HG03135 (cell line): ENCODE measurements around the gene DPP10.
"Not testable (repeated sequence)": the region's sequence is repeated elsewhere in the genome, so short reads cannot be mapped to it uniquely, and the experiment has no call there.

ENCODE experiments used
- ATAC-seq: cut with Tn5 transposase; IDR thresholded peaks from one replicate; pipeline ENCODE4 v1.9.1; 2021; ENCODE audit warnings: mild to moderate bottlenecking, moderate library complexity; ENCODE audit not compliant: unreplicated experiment

DPP10 gene

DNA sequence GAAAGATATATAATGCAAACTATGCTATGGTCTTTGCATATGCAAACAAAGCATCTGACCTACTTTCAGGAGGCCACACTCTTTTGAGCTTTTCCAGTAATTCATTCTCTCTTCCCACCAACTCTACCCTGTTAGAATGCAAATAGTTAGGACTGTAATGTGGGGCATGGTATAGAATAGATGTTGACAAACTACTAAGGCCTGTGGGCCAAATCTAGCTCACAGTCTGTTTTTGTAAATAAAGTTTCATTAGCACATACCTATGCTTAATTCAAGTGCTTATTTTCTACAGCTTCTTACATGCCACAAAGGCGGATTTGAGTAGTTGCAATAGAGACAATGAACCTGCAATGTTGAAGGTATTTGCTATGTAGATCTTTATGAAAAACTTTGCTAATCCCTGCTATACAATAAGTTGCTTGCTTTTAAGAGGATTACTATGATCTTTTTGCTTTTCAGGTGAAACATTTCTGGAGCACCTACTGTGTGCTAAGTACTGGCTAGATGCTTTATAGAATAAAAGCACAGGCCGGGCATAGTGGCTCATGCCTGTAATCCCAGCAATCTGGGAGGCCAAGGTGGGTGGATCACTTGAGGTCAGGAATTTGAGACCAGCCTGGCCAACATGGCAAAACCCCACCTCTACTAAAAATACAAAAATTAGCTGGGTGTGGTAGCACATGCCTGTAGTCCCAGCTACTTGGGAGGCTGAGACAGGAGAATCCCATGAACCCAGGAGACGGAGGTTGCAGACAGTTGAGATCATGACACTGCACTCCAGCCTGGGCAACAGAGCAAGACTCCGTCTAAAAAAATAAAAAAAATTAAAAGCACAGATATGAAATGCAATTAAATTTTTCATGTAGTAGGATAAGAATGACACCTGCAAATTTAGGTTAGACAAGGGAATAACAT lies 267.8 kb downstream of the DPP10 start:
- no peak for ATAC-seq

DNA sequence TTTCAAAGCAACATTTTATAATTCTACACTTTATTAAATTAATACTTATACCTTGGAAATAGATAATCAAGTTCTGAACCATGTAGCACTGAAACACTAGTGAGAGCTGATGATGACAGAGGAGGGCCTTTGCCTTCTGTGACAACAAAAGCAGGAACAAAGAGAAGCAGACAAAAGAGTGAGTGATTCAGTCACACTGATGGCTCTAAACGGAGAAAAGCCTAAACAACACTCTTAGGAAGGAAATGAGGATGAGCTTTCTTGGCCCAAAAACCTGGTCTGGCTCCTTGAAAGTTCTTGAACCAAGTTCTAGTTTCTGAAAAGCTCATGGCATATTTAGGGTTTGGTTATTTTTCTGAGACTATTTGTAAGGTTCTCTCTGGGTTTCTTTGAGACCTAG lies 271.9 kb downstream of the DPP10 start:
- no peak for ATAC-seq

DNA sequence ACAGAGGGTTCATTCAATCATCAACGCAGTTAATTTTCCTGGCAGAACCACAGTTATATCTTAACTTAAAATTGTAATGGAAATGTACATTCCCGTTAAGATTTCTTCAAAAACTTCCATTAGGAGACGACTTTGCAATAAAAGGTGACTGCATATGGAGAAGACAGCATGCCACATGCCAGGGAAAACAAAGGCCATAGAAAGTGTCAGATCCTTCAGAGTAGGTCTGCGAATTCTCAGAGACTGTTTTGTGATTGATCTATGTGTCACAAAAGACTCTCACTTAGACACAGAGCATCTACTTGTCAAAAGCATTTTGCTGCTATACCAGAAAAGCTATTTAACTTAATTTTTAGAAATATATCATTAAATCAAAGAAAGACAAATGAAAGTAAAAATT lies 274.6 kb downstream of the DPP10 start:
- ATAC-seq: no peak

DNA sequence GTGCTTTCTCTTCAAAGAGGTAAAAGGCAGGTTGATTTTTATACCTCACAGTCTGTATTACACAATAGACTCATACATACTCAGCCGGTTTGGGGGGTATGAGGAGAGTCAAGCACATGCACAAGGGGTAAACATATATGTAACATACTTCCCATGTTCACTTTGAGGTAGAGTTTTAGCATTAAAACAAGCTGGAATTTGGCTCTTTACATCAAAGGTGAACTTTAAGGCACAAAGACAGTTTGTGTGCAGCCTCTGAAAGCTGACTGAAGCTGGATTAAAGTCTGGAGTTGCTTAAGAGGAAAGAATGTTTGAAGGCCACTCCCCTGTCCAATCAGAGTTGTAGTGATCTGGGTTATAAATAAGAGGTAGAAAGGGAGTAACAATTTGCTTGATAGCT lies 282.0 kb downstream of the DPP10 start:
- no peak for ATAC-seq

DNA sequence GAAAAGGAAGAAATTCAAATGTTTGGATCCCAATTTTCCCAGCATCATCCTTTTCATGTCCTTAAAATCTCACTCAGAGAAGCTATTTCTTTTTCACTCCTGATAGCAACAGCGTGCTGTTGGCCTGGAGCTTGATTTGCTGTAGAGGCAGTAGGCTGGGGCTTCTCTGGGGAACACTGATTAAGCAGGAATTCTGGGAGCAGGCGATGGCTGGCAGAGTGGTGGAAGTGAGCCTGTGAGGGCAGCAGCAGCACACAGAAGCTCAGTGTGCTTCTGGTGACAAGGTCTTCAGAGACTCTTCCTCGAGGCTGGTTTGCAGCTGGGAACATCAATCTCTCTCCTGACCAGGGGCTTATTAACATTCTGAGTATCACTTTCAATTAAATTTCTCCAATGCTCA lies 284.6 kb downstream of the DPP10 start:
- ATAC-seq: no peak

DNA sequence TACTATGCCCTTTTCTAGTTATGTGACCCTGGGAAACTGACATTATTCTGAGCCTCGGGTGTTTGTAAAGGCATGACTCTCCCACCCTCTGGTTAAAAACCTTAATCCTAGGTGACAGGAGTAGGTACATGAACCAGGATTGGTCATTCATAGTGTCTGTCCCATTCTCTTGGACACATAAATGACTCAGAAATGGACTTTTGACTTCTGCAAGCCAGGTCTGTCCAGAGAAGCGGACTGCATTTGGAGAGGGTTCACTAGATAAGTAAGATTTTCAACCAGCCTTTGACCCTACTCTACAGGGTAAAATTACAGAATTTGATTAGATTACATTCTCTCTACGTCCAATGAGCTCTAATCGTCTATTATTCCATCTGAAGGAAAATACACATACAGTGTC lies 285.9 kb downstream of the DPP10 start:
- no peak for ATAC-seq

DNA sequence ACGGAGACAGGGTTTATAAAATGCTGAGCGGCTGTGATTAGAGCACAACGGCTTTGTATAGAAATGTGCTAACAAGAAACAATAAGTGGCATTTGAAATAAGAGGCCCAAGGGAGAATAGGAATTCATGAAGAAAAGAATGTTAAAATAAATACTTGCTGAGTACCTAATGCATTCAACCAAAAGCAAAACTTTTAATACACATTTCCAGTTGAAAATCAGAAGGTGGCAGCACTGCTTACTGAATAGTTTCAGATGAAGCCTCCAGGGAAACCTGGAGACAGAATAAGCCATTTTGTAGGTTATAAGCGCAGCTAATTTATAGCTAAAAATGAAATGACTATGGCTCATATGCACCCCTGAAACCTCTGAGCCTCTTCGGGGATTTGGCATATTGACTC lies 286.6 kb downstream of the DPP10 start:
- no peak for ATAC-seq

DNA sequence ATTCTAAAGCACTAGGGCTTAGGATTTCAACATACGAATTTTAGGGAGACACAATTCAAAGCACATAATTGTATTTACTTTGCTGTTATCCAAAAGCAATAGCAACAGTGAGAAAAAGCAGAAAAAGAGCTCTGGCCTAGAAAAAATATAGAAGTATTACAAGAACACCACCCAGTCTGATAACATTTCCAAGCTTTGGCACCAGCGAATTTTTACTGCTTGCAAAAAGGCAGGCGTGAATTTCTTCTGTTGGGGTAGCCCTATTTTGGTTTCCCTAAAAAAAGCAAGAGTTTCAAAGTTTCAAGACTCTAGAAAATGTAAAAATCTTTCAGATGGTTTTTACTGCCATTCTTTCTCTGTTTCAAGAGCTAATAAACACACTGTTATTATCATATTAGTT lies 292.7 kb downstream of the DPP10 start:
- ATAC-seq: no peak

DNA sequence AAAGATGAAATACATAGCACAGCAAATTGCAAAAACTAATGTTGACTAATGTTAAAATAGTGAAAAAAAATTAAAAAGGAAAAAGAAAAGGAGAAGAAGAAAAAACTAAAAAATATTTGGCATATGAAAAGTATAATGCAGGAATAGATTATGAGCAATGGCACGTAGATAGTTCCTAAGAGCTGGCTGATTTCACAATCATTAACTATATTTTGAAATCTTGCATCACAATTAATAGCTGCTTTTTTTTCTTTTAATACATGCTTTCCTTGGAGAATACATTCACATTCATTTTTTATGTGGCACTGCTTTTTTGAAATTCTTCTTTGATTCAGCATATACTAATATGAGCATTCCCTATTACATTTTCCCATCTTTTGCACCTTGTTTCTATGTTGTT lies 299.8 kb downstream of the DPP10 start:
- no peak for ATAC-seq

DNA sequence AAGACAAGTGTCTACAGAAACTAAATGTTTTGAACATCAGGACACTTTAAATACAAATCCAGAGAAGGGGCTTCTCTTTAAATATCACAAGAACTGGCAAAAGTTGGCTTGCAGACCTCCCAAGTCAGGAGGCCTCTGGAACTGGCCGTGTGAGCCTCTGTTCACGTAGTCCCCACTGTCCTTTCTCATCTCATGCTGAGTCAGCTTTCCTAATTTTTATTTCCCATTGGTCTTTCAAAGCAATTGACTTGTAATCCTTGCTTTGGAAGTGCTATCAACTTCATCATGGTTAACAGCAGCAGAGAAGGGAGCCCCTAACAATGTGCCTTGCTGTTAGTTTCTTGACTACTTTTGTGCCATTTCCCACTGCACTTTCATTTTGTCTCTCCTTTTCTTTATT lies 303.3 kb downstream of the DPP10 start:
- no peak for ATAC-seq

DNA sequence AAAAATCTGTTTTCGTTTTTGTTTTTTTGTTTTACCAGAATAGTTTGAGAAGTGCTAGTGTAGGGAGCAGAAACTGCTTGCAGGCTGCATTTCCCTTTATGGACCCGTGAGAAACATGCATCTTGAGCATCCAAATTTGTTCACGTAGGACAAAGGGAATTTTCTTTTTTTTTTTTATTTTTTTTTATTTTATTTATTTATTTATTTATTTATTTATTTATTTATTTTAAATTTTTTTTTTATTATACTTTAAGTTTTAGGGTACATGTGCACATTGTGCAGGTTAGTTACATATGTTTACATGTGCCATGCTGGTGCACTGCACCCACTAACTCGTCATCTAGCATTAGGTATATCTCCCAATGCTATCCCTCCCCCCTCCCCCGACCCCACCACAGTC lies 305.7 kb downstream of the DPP10 start:
- not testable (repeated sequence) for ATAC-seq

DNA sequence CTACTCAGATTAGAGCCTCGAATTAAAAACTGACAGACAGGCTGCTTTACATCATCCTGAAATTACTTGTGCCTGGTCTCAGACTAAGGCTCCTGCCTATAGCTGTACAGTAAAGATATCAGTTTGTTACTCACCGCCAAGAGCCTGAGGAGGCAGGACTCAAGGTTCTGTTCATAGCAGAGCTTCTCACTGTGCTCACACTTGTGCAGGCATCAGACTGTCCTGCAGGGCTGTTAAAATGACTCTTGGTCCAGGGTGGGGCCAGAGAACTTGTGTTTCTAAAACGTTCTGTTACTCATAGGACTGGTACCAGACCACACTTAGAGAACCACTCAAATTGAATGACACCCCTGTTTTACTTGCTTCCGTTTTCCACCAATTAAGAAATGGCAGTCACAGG lies 310.0 kb downstream of the DPP10 start:
- no peak for ATAC-seq

DNA sequence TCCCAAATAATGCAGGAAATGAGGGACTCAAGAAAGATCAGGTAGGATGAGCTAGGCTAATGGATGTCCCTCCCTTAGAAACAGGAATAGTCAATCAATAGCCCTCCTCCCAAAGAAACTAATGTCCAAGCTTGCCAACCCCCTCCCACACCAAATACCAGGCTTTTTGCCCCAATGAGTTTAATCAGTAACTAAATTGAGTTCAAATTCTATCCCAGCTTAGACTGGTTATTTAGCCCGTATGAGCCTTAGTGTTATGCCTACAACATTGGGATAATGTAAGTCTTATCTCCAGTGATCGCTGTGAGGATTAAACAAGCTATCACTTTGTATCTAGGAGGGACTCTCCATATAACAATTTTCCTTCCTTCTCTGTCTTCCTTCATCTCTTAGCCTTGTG lies 310.7 kb downstream of the DPP10 start:
- no peak for ATAC-seq

DNA sequence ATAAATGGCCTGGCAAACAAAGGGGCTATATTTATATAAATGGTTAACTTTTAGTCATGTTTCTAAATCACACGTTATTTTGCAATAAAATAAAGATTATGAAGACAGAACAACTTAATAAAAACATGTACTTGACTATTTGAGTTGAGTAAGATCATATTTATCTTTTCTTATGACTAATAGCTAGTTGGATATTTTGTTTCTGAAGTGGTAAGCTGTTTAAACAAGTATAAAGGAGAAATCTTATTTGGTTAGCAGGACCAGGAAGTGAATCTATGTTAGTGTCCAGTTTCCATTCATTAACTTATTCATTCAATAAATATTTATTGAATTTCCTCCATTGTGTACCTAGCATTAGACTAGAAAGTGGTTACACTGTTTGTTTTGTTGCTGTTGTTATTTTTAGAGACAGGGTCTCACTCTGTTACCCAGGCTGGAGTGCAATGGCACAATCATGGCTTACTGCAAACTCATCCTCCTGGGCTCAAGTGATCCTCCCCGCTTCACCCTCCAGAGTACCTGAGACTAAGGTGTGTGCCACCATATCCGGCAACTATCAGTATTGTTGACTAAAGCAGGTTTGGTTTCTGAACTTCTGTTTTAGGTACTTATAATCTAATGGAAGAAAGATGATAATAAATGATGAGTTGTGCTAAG lies 312.6 kb downstream of the DPP10 start:
- no peak for ATAC-seq

DNA sequence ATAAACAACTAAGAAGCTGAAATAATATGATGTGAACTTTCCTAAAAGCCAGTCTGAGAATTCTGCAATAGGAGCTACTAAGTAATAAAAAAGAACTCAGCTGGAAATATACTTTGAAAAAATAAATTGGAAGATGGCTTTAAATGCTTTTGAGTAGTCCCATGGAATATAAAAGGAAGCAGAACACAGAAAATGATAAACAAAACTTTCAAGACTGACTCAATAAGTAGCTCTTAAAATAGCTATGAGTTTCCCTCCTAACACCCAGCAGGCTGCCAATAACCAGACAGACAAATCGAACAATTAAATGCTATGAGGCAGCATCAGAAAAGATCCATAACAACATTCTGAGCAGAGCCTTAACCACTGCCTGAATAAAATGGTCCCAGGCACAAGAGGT lies 319.9 kb downstream of the DPP10 start:
- ATAC-seq: no peak

DNA sequence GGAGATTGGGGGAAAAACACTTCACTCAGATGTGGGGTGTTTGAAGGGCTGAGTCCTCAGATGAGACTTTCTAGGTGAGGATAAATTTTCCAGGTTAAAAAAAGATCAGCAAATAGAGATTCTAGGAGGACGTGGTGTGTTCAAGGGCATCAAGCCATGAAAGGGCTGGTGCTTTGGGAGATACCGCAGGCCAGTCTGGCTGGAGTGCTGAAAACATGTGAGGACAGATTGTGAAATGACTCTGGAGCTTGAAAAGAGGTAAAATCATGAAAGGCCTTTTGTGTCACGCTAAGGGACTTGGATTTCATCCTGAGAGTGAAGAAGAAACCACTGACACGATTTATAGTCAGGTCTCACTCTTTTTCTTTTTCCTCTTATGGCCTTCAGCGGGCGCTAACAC lies 320.5 kb downstream of the DPP10 start:
- ATAC-seq: no peak

DNA sequence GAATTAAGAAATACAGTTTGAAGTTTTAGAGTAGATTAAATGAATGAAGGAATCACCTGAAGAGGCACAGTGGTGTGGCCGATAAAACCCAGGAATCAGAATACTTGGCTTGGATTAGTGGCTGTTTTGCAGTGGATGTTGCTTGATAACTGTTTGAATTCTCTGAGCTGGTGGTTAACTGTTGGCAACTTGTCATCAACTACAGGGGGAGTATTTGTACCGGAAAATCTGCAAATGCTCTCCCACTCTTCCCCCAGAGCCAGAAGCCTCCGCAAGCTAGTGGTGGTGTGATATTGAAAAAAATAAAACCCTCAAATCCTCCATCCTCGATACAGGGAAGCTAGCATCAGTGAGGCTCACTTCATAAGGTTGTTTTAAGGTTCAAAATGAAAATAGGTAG lies 326.7 kb downstream of the DPP10 start:
- no peak for ATAC-seq

DNA sequence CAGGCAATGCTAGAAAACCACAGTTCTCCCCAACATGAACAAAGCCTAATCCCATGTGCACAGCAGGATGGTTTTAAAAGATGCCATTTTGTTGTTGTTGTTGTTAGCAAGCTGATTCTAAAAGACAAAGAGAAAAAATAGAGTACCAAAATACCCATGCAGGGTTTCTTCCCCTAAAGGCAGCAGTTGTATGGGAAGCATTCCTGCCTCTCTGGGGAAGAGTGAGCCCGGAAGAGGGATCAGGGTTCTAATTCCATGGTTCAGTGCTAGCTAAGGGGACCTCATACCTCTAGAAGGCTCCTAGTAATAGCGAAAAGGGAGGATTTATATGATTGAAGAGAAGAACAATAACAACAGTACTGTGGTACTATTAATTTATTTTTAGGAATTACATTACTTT lies 327.6 kb downstream of the DPP10 start:
- no peak for ATAC-seq

DNA sequence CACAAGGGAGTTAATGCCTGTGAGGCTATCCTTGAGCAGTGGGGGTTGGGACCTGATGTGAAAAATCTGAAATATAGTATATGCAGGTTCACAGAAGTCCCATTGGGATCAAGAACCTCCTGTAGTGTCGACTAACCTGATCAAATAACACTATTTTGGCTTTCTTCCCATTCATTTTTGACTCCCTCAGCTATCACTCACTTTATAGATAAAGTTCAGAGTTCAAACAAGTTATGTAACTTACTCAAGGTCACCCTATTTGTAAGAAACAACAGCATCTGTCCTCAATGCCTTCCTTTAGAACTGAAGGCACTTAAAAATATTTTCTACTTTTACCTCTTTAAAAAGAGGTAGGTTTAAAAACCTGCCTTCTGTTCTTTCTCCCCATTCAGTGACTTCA lies 341.6 kb downstream of the DPP10 start:
- no peak for ATAC-seq

DNA sequence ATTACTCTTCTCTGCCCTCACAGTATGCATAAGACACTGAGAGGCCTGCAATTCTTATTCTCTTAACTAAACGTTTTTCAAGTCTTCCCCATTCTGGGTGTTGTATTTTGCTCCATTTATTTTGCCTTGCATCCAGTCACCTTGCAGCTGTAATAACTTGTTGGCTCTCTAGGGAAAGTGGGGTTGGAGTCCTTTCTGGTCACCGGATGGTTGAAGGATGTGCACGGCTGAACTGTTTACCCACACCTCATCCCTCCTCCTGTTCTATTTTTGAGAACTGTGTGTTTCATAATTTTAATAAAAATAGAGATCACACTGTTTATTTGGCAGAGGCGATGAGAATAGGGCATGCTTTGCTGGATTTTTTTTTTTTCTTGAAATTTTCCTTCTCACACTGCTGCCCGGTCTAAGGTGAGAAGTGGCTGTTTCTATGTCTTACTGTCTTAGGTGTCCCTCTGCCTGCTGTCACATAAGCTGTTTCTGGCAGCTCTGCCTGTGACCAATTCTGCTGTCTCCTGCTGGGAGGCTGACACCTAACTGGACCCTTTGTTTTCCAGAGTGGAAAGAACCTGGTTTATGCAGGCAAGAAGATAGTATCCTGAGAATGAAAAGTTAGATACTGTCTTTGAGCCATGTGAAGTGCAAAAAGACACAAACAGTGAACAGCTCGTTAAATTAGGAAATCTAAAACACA lies 342.6 kb downstream of the DPP10 start:
- ATAC-seq: no peak

DNA sequence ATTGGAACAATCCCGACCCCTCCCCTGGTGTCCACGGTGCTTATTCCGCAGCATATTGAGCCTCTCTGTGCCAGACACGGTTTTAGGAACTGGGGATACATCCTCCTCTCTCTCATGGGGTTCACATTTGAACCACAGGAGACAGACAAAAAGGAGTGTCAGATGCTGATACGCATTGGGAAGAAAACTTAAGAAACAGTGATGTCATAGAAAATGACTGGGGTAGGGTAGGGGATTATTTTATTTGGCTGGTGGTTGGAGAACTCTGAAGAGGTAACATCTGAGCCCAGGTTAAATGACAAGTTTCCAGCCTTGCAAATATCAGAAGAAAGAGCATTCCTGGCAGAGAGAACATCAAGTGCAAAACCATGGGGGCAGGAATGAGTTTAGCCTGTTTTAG lies 344.5 kb downstream of the DPP10 start:
- ATAC-seq: no peak

DNA sequence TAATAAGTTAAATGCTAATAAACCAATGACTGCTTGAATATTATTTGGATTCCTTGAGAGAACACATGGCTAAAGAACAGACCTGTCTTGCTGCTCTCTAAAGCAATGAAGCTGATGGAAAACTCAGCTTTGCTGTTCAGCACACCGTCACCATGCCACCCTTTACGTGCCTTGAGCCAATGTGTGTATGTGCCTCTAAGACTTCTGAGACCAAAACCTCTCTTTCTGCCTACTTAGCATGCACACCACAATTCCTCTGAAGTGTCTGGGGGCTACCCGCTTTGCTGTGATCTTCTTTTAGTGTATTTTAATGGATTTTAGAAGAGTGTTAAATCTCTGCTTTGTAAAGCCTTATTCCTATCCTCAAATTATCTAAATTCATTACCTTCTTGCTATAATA lies 345.0 kb downstream of the DPP10 start:
- no peak for ATAC-seq
